GM23338 (cell line): Measurements from ENCODE around the gene AGXT. TPM values are rescaled to one million over a fixed set of nuclear protein-coding genes. Genes with fewer than 3 reads are reported as not detected.

ENCODE experiments used
- CREB1 ChIP-seq: fragments of 250-450 bp; sonication (Bioruptor Pico); IDR thresholded peaks from 2 replicates; pipeline ENCODE4 v1.5.0; 2020; ENCODE audit warnings: low read depth, mild to moderate bottlenecking, moderate library complexity
- ETS1 ChIP-seq: IDR thresholded peaks from 2 replicates; pipeline ENCODE4 v1.6.1; 2016; ENCODE audit warnings: antibody characterized with exemption
- EZH2phosphoT487 ChIP-seq: fragments of 200-600 bp; sonication (generic); IDR thresholded peaks from one replicate; pipeline ENCODE4 v1.8.1; 2018; ENCODE audit warnings: antibody characterized with exemption; ENCODE audit not compliant: unreplicated experiment
- POLR2AphosphoS5 ChIP-seq: IDR thresholded peaks from 2 replicates; pipeline ENCODE4 v1.6.1; 2016; ENCODE audit warnings: antibody characterized with exemption, low read depth
- STAT1 ChIP-seq: IDR thresholded peaks from one replicate; pipeline ENCODE4 v1.6.1; 2016; ENCODE audit warnings: antibody characterized with exemption; ENCODE audit not compliant: unreplicated experiment
- ZNF114 ChIP-seq: fragments of 250-450 bp; sonication (Bioruptor Pico); IDR thresholded peaks from 2 replicates; pipeline ENCODE4 v1.5.0; 2020; ENCODE audit warnings: mild to moderate bottlenecking, moderate library complexity
- ZNF462 ChIP-seq: fragments of 250-450 bp; sonication (Bioruptor Pico); IDR thresholded peaks from 2 replicates; pipeline ENCODE4 v1.5.0; 2020; ENCODE audit warnings: mild to moderate bottlenecking, moderate library complexity
- polyA plus RNA-seq: library from polyadenylated mRNA; unstranded; fragments of >200 nt; fragmentation: Nextera tagmentation; extraction: Ambion mirVana; gene quantifications from 2 replicates; pipeline ENCODE4 v1.2.1, GENCODE V29; 2016
- total RNA-seq: library from RNA; depleted of rRNA; stranded (reverse); fragments of >200 nt; shearing (Covaris generic); gene quantifications from 2 replicates; pipeline ENCODE4 v1.2.3, GENCODE V29; 2014
- TF ChIP-seq, protein P1 (sequence below), 2 experiments: fragments of 200-600 bp in 1 of 2; sonication (generic) in 1 of 2; conservative IDR thresholded peaks; 2 replicates each; pipeline versions ENCODE4 v1.5.1 to v1.6.1; 2016 to 2017; ENCODE audit warnings: antibody characterized with exemption in 2 of 2, low read depth in 2 of 2, mild to moderate bottlenecking in 2 of 2, moderate library complexity in 1 of 2
- TF ChIP-seq, protein P2 (sequence below): IDR thresholded peaks from one replicate; pipeline ENCODE4 v1.6.1; 2018; ENCODE audit warnings: antibody characterized with exemption; ENCODE audit not compliant: unreplicated experiment

Gene AGXT
- total and polyA plus RNA-seq, 2 experiments from 2014 or later, result not detected

DNA sequence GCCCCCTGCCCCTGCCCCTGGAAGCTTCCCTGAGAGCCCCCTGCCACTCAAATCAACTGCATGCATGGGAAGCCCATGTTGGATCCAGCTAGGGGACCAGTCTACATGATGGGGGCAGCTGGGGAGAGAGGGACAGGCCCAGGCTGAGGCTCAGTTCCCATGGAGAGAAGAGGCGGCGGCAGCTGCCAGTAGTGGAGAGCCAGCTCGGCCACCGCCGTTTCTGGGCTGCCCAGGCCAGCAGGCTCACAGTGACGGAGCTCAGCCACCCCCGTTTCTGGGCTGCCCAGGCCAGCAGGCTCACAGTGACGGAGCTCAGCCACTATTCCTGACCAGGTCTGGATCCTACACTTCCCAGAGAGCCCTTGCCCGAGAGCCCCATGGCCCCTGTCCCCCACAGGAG, 23.7 kb downstream of the AGXT start (continued):
- no peak for TF ChIP-seq ZNF462 (CRISPR knock-in tag)
- TF ChIP-seq CREB1 (CRISPR knock-in tag), result no peak
- TF ChIP-seq STAT1, result no peak
- TF ChIP-seq, protein P1, sequence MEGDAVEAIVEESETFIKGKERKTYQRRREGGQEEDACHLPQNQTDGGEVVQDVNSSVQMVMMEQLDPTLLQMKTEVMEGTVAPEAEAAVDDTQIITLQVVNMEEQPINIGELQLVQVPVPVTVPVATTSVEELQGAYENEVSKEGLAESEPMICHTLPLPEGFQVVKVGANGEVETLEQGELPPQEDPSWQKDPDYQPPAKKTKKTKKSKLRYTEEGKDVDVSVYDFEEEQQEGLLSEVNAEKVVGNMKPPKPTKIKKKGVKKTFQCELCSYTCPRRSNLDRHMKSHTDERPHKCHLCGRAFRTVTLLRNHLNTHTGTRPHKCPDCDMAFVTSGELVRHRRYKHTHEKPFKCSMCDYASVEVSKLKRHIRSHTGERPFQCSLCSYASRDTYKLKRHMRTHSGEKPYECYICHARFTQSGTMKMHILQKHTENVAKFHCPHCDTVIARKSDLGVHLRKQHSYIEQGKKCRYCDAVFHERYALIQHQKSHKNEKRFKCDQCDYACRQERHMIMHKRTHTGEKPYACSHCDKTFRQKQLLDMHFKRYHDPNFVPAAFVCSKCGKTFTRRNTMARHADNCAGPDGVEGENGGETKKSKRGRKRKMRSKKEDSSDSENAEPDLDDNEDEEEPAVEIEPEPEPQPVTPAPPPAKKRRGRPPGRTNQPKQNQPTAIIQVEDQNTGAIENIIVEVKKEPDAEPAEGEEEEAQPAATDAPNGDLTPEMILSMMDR (conservative IDR thresholded peaks at IDR 0.05; ENCODE audit: low read depth in 2 of 2), result no peak
- TF ChIP-seq POLR2AphosphoS5, result no peak
- TF ChIP-seq ETS1, result no peak
- TF ChIP-seq ZNF114 (CRISPR knock-in tag), result no peak
- TF ChIP-seq, protein P2, sequence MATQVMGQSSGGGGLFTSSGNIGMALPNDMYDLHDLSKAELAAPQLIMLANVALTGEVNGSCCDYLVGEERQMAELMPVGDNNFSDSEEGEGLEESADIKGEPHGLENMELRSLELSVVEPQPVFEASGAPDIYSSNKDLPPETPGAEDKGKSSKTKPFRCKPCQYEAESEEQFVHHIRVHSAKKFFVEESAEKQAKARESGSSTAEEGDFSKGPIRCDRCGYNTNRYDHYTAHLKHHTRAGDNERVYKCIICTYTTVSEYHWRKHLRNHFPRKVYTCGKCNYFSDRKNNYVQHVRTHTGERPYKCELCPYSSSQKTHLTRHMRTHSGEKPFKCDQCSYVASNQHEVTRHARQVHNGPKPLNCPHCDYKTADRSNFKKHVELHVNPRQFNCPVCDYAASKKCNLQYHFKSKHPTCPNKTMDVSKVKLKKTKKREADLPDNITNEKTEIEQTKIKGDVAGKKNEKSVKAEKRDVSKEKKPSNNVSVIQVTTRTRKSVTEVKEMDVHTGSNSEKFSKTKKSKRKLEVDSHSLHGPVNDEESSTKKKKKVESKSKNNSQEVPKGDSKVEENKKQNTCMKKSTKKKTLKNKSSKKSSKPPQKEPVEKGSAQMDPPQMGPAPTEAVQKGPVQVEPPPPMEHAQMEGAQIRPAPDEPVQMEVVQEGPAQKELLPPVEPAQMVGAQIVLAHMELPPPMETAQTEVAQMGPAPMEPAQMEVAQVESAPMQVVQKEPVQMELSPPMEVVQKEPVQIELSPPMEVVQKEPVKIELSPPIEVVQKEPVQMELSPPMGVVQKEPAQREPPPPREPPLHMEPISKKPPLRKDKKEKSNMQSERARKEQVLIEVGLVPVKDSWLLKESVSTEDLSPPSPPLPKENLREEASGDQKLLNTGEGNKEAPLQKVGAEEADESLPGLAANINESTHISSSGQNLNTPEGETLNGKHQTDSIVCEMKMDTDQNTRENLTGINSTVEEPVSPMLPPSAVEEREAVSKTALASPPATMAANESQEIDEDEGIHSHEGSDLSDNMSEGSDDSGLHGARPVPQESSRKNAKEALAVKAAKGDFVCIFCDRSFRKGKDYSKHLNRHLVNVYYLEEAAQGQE, result no peak
- TF ChIP-seq EZH2phosphoT487, result no peak
